Thyroid gland (tissue), 4 donors: ENCODE results near the gene MTMR12. TPM values are rescaled to one million over a fixed set of nuclear protein-coding genes. Genes with fewer than 3 reads are reported as not detected.
A peak's percentile ranks its signal among the peaks of the same experiment; 100 is the strongest.

Source experiments
- DNase-seq, 2 donors: peaks; one replicate each; pipeline ENCODE4 v3.0.0-alpha.2; 2019
- H3K27ac ChIP-seq, 3 donors: fragments of 200-600 bp; sonication (generic); 1 replicate in 2 of 3; 2 replicates in 1 of 3; pipeline ENCODE4 v1.5.1; 2016 to 2019; ENCODE audit warnings: mild to moderate bottlenecking in 1 of 3, moderate library complexity in 1 of 3
- H3K27me3 ChIP-seq: fragments of 200-600 bp; sonication (generic); one replicate; pipeline ENCODE4 v1.5.1; 2019
- H3K36me3 ChIP-seq, 2 donors: fragments of 200-600 bp; sonication (generic); one replicate each; pipeline ENCODE4 v1.5.1; 2016 to 2019
- H3K4me1 ChIP-seq, 2 donors: fragments of 200-600 bp; sonication (generic); one replicate each; pipeline ENCODE4 v1.5.1; 2017 to 2019
- H3K4me3 ChIP-seq, 3 donors: fragments of 200-600 bp; sonication (generic); replicated peaks in 1 of 3; 1 replicate in 2 of 3; 2 replicates in 1 of 3; pipeline ENCODE4 v1.5.1; 2016; ENCODE audit warnings: mild to moderate bottlenecking in 1 of 3
- H3K9me3 ChIP-seq: fragments of 200-600 bp; sonication (generic); one replicate; pipeline ENCODE4 v1.5.1; 2017
- CTCF ChIP-seq, 6 experiments: fragments of 200-600 bp in 3 of 6; fragments of 450-650 bp in 3 of 6; sonication (generic) in 3 of 6; IDR thresholded peaks; one replicate each; pipeline ENCODE4 v1.5.1; 2016 to 2019; ENCODE audit warnings: antibody characterized with exemption in 6 of 6, mild to moderate bottlenecking in 2 of 6, inconsistent platforms in 1 of 6, moderate library complexity in 1 of 6
- POLR2A ChIP-seq, 2 donors: fragments of 450-650 bp; IDR thresholded peaks; one replicate each; pipeline ENCODE4 v1.6.1; 2017; ENCODE audit warnings: antibody characterized with exemption in 2 of 2, mild to moderate bottlenecking in 2 of 2, moderate library complexity in 1 of 2
- WGBS, 2 donors: methylation state at CpG; one replicate each; pipeline ENCODE4 v1.1.5; 2017; 5-methylcytosine and 5-hydroxymethylcytosine counted together
- intact Hi-C: fragments of 100-400 bp; cut with DNase I; formaldehyde crosslinking; loops from one replicate; pipeline ENCODE4 v1.15.1; 2023
- total RNA-seq, 4 donors: library from RNA; depleted of rRNA; stranded (reverse); fragments of >200 nt; gene quantifications; one replicate each; pipeline ENCODE4 v1.2.3, GENCODE V29; 2016

Gene MTMR12
- total RNA-seq, 4 donors from 2014 or later: 28.9 to 45.3 (median 37.3) TPM

GRCh38 chr5:32201122-32201753, 111.5 kb downstream of the MTMR12 start:
- intact Hi-C loops: no loop called here
- TF ChIP-seq CTCF (IDR thresholded peaks at IDR 0.05) (no peak), POLR2A (IDR thresholded peaks at IDR 0.05) (no peak)
- no peaks in the 10 kb centered on the region for H3K36me3 ChIP-seq
- WGBS, 2 donors: 46 to 50% methylated on average over 3 of the region's 3 CpGs
- no peaks in the 10 kb centered on the region for H3K27me3 ChIP-seq
- no peaks in the 10 kb centered on the region for H3K4me1 ChIP-seq
- no peak overlapping the region for H3K4me3 ChIP-seq
- H3K9me3 ChIP-seq: no peaks in the 10 kb centered on the region
- H3K27ac ChIP-seq: no peak overlapping the region
- no peak for DNase-seq

GRCh38 chr5:32197032-32197431, 115.7 kb downstream of the MTMR12 start:
- no peak for TF ChIP-seq CTCF (IDR thresholded peaks at IDR 0.05)
- no peak for TF ChIP-seq POLR2A (IDR thresholded peaks at IDR 0.05)
- intact Hi-C loops: no loop called here
- 72 to 75% methylated on average over 6 of the region's 6 CpGs for WGBS, 2 donors
- Histone ChIP-seq H3K27ac (no peak overlapping the region), H3K36me3 (no peaks in the 10 kb centered on the region), H3K4me1 (peaks cover 8 to 13% of the 10 kb centered on the region in 2 donors), H3K9me3 (no peaks in the 10 kb centered on the region), H3K27me3 (no peaks in the 10 kb centered on the region), H3K4me3 (no peak overlapping the region)
- no peak for DNase-seq

- Histone ChIP-seq H3K27ac (no peak overlapping the region), H3K36me3 (no peaks in the 10 kb centered on the region), H3K9me3 (no peaks in the 10 kb centered on the region), H3K27me3 (no peaks in the 10 kb centered on the region), H3K4me1 (peaks cover 8 to 13% of the 10 kb centered on the region in 2 donors), H3K4me3 (no peak overlapping the region)
- 38 to 42% methylated on average over 5 of the region's 5 CpGs for WGBS, 2 donors
- intact Hi-C loops: no loop called here
- TF ChIP-seq POLR2A (IDR thresholded peaks at IDR 0.05) (no peak), CTCF (IDR thresholded peaks at IDR 0.05) (no peak)
- DNase-seq: peak in 1 of 2 donors; percentile 12
These were observed 117.5 kb downstream of the MTMR12 start for GRCh38 chr5:32195265-32195664.

GRCh38 chr5:32193591-32193990, 119.1 kb downstream of the MTMR12 start:
- Histone ChIP-seq H3K36me3 (no peaks in the 10 kb centered on the region), H3K4me3 (no peak overlapping the region), H3K4me1 (peaks cover 8 to 13% of the 10 kb centered on the region in 2 donors), H3K27ac (peak overlapping the region in 1 of 3 donors; percentile 51), H3K27me3 (no peaks in the 10 kb centered on the region), H3K9me3 (no peaks in the 10 kb centered on the region)
- peak; percentile 57 to 60 for DNase-seq
- intact Hi-C loops: no loop called here
- WGBS, 2 donors: 9 to 17% methylated on average over 7 of the region's 7 CpGs
- TF ChIP-seq POLR2A (IDR thresholded peaks at IDR 0.05): no peak
- no peak for TF ChIP-seq CTCF (IDR thresholded peaks at IDR 0.05)

GRCh38 chr5:32190095-32190494, 122.6 kb downstream of the MTMR12 start:
- intact Hi-C loops: no loop called here
- no peak overlapping the region for H3K27ac ChIP-seq
- H3K36me3 ChIP-seq: no peaks in the 10 kb centered on the region
- H3K27me3 ChIP-seq: no peaks in the 10 kb centered on the region
- WGBS, 2 donors: 74 to 75% methylated on average over 5 of the region's 5 CpGs
- no peak overlapping the region for H3K4me3 ChIP-seq
- DNase-seq: no peak
- TF ChIP-seq CTCF (IDR thresholded peaks at IDR 0.05) (no peak), POLR2A (IDR thresholded peaks at IDR 0.05) (no peak)
- peaks cover 8 to 13% of the 10 kb centered on the region in 2 donors for H3K4me1 ChIP-seq
- no peaks in the 10 kb centered on the region for H3K9me3 ChIP-seq
